H9 (cell line): ENCODE data around the gene FAM81A. TPM values are rescaled to one million over a fixed set of nuclear protein-coding genes. Genes with fewer than 3 reads are reported as not detected.
"Not testable (repeated sequence)": the region's sequence is repeated elsewhere in the genome, so short reads cannot be mapped to it uniquely, and the experiment has no call there.

ENCODE experiments used
- DNase-seq: peaks from one replicate; pipeline ENCODE4 v3.0.0-alpha.2; 2017
- H2AFZ ChIP-seq: one replicate; pipeline ENCODE4 v1.6.1; 2013; ENCODE audit warnings: mild to moderate bottlenecking, low read length, control low read depth, moderate library complexity
- H2AK5ac ChIP-seq: 2 replicates; pipeline ENCODE4 v1.6.1; 2013; ENCODE audit warnings: low read length, control low read depth, mixed read lengths; ENCODE audit not compliant: insufficient read length
- H2BK120ac ChIP-seq: one replicate; pipeline ENCODE4 v1.6.1; 2013; ENCODE audit warnings: low read depth, mild to moderate bottlenecking, low read length, control low read depth, inconsistent platforms; ENCODE audit not compliant: poor library complexity, severe bottlenecking
- H2BK12ac ChIP-seq: 2 replicates; pipeline ENCODE4 v1.6.1; 2013; ENCODE audit warnings: low read length, control low read depth, mixed read lengths, low read depth; ENCODE audit not compliant: insufficient read length
- H2BK15ac ChIP-seq: 2 replicates; pipeline ENCODE4 v1.6.1; 2013; ENCODE audit warnings: low read depth, low read length, control low read depth
- H2BK20ac ChIP-seq: one replicate; pipeline ENCODE4 v1.6.1; 2013; ENCODE audit warnings: low read depth, mild to moderate bottlenecking, low read length, control low read depth, inconsistent platforms; ENCODE audit not compliant: poor library complexity, severe bottlenecking
- H2BK5ac ChIP-seq: 2 replicates; pipeline ENCODE4 v1.6.1; 2013; ENCODE audit warnings: low read length, control low read depth, mixed read lengths; ENCODE audit not compliant: insufficient read length
- H3K14ac ChIP-seq: 2 replicates; pipeline ENCODE4 v1.6.1; 2013; ENCODE audit warnings: low read length, control low read depth; ENCODE audit not compliant: insufficient read depth
- H3K18ac ChIP-seq: 2 replicates; pipeline ENCODE4 v1.6.1; 2013; ENCODE audit warnings: low read depth, mild to moderate bottlenecking, mixed read lengths, low read length, control low read depth; ENCODE audit not compliant: insufficient read length
- H3K23ac ChIP-seq: 2 replicates; pipeline ENCODE4 v1.6.1; 2013; ENCODE audit warnings: low read length, control low read depth, mixed read lengths, low read depth; ENCODE audit not compliant: insufficient read length
- H3K23me2 ChIP-seq: 2 replicates; pipeline ENCODE4 v1.6.1; 2013; ENCODE audit warnings: low read depth, mild to moderate bottlenecking, mixed read lengths, low read length, control low read depth; ENCODE audit not compliant: insufficient read length, poor library complexity, severe bottlenecking
- H3K27ac ChIP-seq: 2 replicates; pipeline ENCODE4 v1.5.1; 2013; ENCODE audit warnings: low read length, control low read depth, mixed read lengths, low read depth; ENCODE audit not compliant: insufficient read length
- H3K27me3 ChIP-seq: 2 replicates; pipeline ENCODE4 v1.6.1; 2013; ENCODE audit warnings: low read length, control low read depth, inconsistent platforms; ENCODE audit not compliant: insufficient read depth
- H3K4ac ChIP-seq: 2 replicates; pipeline ENCODE4 v1.6.1; 2013; ENCODE audit warnings: low read depth, mild to moderate bottlenecking, control low read depth, inconsistent platforms, low read length, moderate library complexity
- H3K4me1 ChIP-seq: 2 replicates; pipeline ENCODE4 v1.6.1; 2013; ENCODE audit warnings: low read length, control low read depth, inconsistent platforms; ENCODE audit not compliant: insufficient read depth
- H3K4me2 ChIP-seq: 2 replicates; pipeline ENCODE4 v1.6.1; 2013; ENCODE audit warnings: low read length, control low read depth, mixed read lengths; ENCODE audit not compliant: insufficient read length, insufficient read depth
- H3K56ac ChIP-seq: 2 replicates; pipeline ENCODE4 v1.6.1; 2013; ENCODE audit warnings: low read depth, mild to moderate bottlenecking, mixed read lengths, low read length, control low read depth; ENCODE audit not compliant: insufficient read length
- H3K79me1 ChIP-seq: 2 replicates; pipeline ENCODE4 v1.6.1; 2013; ENCODE audit warnings: low read depth, mild to moderate bottlenecking, moderate library complexity, low read length, control low read depth, inconsistent platforms; ENCODE audit not compliant: insufficient read depth, poor library complexity, severe bottlenecking
- H3K79me2 ChIP-seq: 2 replicates; pipeline ENCODE4 v1.6.1; 2013; ENCODE audit warnings: low read length, control low read depth, inconsistent platforms; ENCODE audit not compliant: insufficient read depth
- H3K9ac ChIP-seq: 2 replicates; pipeline ENCODE4 v1.6.1; 2013; ENCODE audit warnings: low read length, control low read depth, mixed read lengths; ENCODE audit not compliant: insufficient read length; ENCODE audit errors: extremely low read depth
- H3K9me3 ChIP-seq: one replicate; pipeline ENCODE4 v1.6.1; 2013; ENCODE audit warnings: low read depth, low read length, inconsistent platforms; ENCODE audit not compliant: control insufficient read depth
- H3T11ph ChIP-seq: one replicate; pipeline ENCODE4 v1.6.1; 2013; ENCODE audit warnings: mild to moderate bottlenecking, low read length, control low read depth, inconsistent platforms
- H4K20me1 ChIP-seq: one replicate; pipeline ENCODE4 v1.6.1; 2013; ENCODE audit not compliant: control insufficient read depth, insufficient read length, insufficient read depth
- H4K5ac ChIP-seq: 2 replicates; pipeline ENCODE4 v1.6.1; 2013; ENCODE audit warnings: low read depth, mild to moderate bottlenecking, mixed read lengths, low read length, control low read depth; ENCODE audit not compliant: insufficient read length
- H4K8ac ChIP-seq: replicated peaks from 2 replicates; pipeline ENCODE4 v1.6.1; 2013; ENCODE audit warnings: low read length, control low read depth, mixed read lengths, low read depth; ENCODE audit not compliant: insufficient read length
- H4K91ac ChIP-seq: 2 replicates; pipeline ENCODE4 v1.6.1; 2013; ENCODE audit warnings: low read depth, mild to moderate bottlenecking, moderate library complexity, mixed read lengths, low read length, control low read depth; ENCODE audit not compliant: insufficient read length
- H3K27ac Mint-ChIP-seq, 3 experiments: 2 replicates in 2 of 3; 3 replicates in 1 of 3; pipeline ENCODE4 v1.8.0; 2020 to 2021; ENCODE audit warnings: mixed read lengths in 3 of 3, mild to moderate bottlenecking in 1 of 3, moderate library complexity in 1 of 3
- H3K27me3 Mint-ChIP-seq: 2 replicates; pipeline ENCODE4 v1.8.0; 2021; ENCODE audit warnings: low read depth, mild to moderate bottlenecking, moderate library complexity, mixed read lengths
- H3K36me3 Mint-ChIP-seq, 3 experiments: 2 replicates in 2 of 3; 3 replicates in 1 of 3; pipeline ENCODE4 v1.8.0; 2020 to 2021; ENCODE audit warnings: low read depth in 3 of 3, mixed read lengths in 3 of 3; ENCODE audit not compliant: insufficient read depth in 1 of 3
- H3K4me1 Mint-ChIP-seq, 2 experiments: 2 replicates each; pipeline ENCODE4 v1.8.0; 2020; ENCODE audit warnings: mixed read lengths in 2 of 2
- H3K4me3 Mint-ChIP-seq, 2 experiments: 2 replicates in 1 of 2; 3 replicates in 1 of 2; pipeline ENCODE4 v1.8.0; 2020 to 2021; ENCODE audit warnings: mild to moderate bottlenecking in 2 of 2, mixed read lengths in 2 of 2, moderate library complexity in 1 of 2
- H3K9me3 Mint-ChIP-seq, 2 experiments: 2 replicates in 1 of 2; 3 replicates in 1 of 2; pipeline ENCODE4 v1.8.0; 2020; ENCODE audit warnings: mild to moderate bottlenecking in 2 of 2, mixed read lengths in 2 of 2, moderate library complexity in 1 of 2
- WGBS: extraction: QIAGEN DNeasy Blood & Tissue Kit; methylation state at CpG from one replicate; pipeline ENCODE4 v1.1.7; 2013; ENCODE audit warnings: missing lambda C conversion rate, low lambda C conversion rate, mixed read lengths; ENCODE audit not compliant: insufficient read length; ENCODE audit errors: extremely low coverage; 5-methylcytosine and 5-hydroxymethylcytosine counted together
- total RNA-seq: library from RNA; stranded (reverse); gene quantifications from 2 replicates; pipeline ENCODE4 v1.2.1, GENCODE V29; 2021
- TF ChIP-seq, protein P1 (sequence below): fragments of 200-600 bp; sonication (generic); conservative IDR thresholded peaks from 3 replicates; pipeline ENCODE4 v1.8.0; 2021; ENCODE audit warnings: antibody characterized with exemption, mild to moderate bottlenecking

FAM81A gene
- total RNA-seq, 1 experiment from 2014 or later = 1.7 TPM

DNA sequence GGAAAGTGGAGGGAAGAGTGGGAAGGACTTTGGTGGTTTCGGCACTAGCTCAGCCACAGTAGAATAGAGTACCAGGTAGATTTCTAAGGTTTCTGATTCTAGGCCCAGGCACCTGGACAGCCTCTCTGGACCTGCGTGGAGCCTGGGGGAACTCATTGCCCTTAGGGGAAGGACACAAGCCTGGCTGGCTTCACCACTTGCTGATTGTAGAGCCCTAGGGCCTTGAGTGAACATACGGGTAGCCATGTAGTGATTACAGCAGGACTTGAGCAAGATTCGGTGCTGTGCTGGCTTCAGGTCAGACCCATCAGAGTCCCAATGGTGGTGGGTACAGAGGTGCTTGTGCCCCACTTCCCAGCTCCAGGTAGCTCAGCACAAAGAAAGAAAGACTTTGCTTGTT, 47.0 kb downstream of the FAM81A start:
- Histone ChIP-seq H3K4me2 (no peak overlapping the region), H3K9ac (no peak overlapping the region), H2AFZ (no peak overlapping the region), H3T11ph (no peak overlapping the region), H2BK12ac (no peak overlapping the region), H3K23me2 (no peaks in the 10 kb centered on the region), H4K91ac (no peak overlapping the region), H3K4me1 (no peaks in the 10 kb centered on the region), H4K20me1 (no peaks in the 10 kb centered on the region), H3K18ac (no peak overlapping the region), H3K79me1 (no peaks in the 10 kb centered on the region), H3K56ac (no peak overlapping the region), H3K27me3 (no peaks in the 10 kb centered on the region), H3K79me2 (no peaks in the 10 kb centered on the region), H3K4ac (no peak overlapping the region), H3K14ac (no peak overlapping the region), H2BK5ac (no peak overlapping the region), H3K9me3 (no peaks in the 10 kb centered on the region), H4K5ac (no peak overlapping the region), H2BK20ac (no peak overlapping the region), H3K23ac (no peak overlapping the region), H4K8ac (no peak overlapping the region), H3K27ac (no peak overlapping the region), H2BK15ac (no peak overlapping the region), H2BK120ac (no peak overlapping the region), H2AK5ac (no peak overlapping the region)
- TF ChIP-seq, protein P1, sequence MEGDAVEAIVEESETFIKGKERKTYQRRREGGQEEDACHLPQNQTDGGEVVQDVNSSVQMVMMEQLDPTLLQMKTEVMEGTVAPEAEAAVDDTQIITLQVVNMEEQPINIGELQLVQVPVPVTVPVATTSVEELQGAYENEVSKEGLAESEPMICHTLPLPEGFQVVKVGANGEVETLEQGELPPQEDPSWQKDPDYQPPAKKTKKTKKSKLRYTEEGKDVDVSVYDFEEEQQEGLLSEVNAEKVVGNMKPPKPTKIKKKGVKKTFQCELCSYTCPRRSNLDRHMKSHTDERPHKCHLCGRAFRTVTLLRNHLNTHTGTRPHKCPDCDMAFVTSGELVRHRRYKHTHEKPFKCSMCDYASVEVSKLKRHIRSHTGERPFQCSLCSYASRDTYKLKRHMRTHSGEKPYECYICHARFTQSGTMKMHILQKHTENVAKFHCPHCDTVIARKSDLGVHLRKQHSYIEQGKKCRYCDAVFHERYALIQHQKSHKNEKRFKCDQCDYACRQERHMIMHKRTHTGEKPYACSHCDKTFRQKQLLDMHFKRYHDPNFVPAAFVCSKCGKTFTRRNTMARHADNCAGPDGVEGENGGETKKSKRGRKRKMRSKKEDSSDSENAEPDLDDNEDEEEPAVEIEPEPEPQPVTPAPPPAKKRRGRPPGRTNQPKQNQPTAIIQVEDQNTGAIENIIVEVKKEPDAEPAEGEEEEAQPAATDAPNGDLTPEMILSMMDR = no peak
- no peak for DNase-seq
- WGBS = no CpG with 5 or more reads among the region's 4 CpGs
- Mint-ChIP-seq H3K4me3 (no peak overlapping the region), H3K4me1 (no peaks in the 10 kb centered on the region), H3K9me3 (peaks cover 7 to 9% of the 10 kb centered on the region in 2 experiments; a peak in 4 of 5 replicates), H3K27me3 (no peaks in the 10 kb centered on the region), H3K36me3 (peaks cover 0 to 5% (median 4%) of the 10 kb centered on the region in 3 experiments; a peak in 4 of 7 replicates), H3K27ac (no peak overlapping the region)

DNA sequence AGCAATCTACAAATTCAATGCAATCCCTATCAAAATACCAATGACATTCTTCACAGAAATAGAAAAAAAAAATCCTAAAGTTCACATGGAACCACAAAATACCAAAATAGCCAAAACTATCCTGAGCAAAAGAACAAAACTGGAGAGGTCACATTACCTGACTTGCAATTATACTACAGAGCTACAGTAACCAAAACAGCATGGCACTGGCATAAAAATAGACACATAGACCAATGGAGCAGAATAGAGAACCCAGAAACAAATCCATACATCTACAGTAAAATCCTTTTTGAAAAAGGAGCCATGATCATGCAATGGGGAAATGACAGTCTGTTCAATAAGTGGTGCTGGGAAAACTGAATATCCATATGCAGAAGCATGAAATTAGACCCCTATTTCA, 51.5 kb downstream of the FAM81A start:
- H3K9me3 Mint-ChIP-seq, H3K79me2 ChIP-seq: not testable (repeated sequence)

More for the DNA sequence above, 51.5 kb downstream of the FAM81A start:
- H3K9me3 ChIP-seq, H2BK5ac ChIP-seq, DNase-seq, H3K18ac ChIP-seq, H3K23me2 ChIP-seq, H3K79me1 ChIP-seq, H3K4me1 ChIP-seq, H4K8ac ChIP-seq, H4K5ac ChIP-seq, H3K27ac ChIP-seq, H3K14ac ChIP-seq, H2BK12ac ChIP-seq, H2BK15ac ChIP-seq, H3K27me3 Mint-ChIP-seq, H3K9ac ChIP-seq, H2AFZ ChIP-seq, H3K23ac ChIP-seq, H3K56ac ChIP-seq, H4K91ac ChIP-seq, H2AK5ac ChIP-seq, H2BK20ac ChIP-seq, H2BK120ac ChIP-seq, H4K20me1 ChIP-seq, H3K27me3 ChIP-seq, H3K27ac Mint-ChIP-seq, H3K4ac ChIP-seq, H3K4me2 ChIP-seq, H3K36me3 Mint-ChIP-seq, H3T11ph ChIP-seq, H3K4me3 Mint-ChIP-seq: not testable (repeated sequence)
- H3K4me1 Mint-ChIP-seq = peaks cover 11 to 14% of the 10 kb centered on the region in 2 experiments
